ENCODE measurements around the gene JAK1.
"Not testable (repeated sequence)": the region's sequence is repeated elsewhere in the genome, so short reads cannot be mapped to it uniquely, and the experiment has no call there.

- TF ChIP-seq, protein P1, sequence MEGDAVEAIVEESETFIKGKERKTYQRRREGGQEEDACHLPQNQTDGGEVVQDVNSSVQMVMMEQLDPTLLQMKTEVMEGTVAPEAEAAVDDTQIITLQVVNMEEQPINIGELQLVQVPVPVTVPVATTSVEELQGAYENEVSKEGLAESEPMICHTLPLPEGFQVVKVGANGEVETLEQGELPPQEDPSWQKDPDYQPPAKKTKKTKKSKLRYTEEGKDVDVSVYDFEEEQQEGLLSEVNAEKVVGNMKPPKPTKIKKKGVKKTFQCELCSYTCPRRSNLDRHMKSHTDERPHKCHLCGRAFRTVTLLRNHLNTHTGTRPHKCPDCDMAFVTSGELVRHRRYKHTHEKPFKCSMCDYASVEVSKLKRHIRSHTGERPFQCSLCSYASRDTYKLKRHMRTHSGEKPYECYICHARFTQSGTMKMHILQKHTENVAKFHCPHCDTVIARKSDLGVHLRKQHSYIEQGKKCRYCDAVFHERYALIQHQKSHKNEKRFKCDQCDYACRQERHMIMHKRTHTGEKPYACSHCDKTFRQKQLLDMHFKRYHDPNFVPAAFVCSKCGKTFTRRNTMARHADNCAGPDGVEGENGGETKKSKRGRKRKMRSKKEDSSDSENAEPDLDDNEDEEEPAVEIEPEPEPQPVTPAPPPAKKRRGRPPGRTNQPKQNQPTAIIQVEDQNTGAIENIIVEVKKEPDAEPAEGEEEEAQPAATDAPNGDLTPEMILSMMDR (IDR thresholded peaks at IDR 0.05 in 8 of 11, conservative IDR thresholded peaks at IDR 0.05 in 3 of 11) = not testable (repeated sequence)
- not testable (repeated sequence) for TF ChIP-seq POLR2A, POLR2AphosphoS5 (IDR thresholded peaks at IDR 0.05)
Measured at GRCh38 chr1:64820572-64820971, 145.8 kb downstream of the JAK1 start.

All from spleen (tissue), 7 donors.